Prostate gland (tissue), 2 donors: Measurements from ENCODE around the gene SPON1.

Source experiments
- POLR2A ChIP-seq: fragments of 450-650 bp; IDR thresholded peaks from one replicate; pipeline ENCODE4 v1.6.1; 2016; ENCODE audit warnings: antibody characterized with exemption, mild to moderate bottlenecking
- POLR2AphosphoS5 ChIP-seq: sonication (generic); formaldehyde crosslinking; IDR thresholded peaks from one replicate; pipeline ENCODE4 v1.6.1; 2017; ENCODE audit warnings: antibody characterized with exemption
- TF ChIP-seq, protein P1 (sequence below), 4 experiments: fragments of 200-600 bp in 2 of 4; fragments of 450-650 bp in 2 of 4; sonication (generic) in 2 of 4; IDR thresholded peaks; 1 replicate in 3 of 4; 2 replicates in 1 of 4; pipeline ENCODE4 v1.5.1; 2016 to 2019; ENCODE audit warnings: antibody characterized with exemption in 4 of 4, mild to moderate bottlenecking in 2 of 4, moderate library complexity in 2 of 4

DNA sequence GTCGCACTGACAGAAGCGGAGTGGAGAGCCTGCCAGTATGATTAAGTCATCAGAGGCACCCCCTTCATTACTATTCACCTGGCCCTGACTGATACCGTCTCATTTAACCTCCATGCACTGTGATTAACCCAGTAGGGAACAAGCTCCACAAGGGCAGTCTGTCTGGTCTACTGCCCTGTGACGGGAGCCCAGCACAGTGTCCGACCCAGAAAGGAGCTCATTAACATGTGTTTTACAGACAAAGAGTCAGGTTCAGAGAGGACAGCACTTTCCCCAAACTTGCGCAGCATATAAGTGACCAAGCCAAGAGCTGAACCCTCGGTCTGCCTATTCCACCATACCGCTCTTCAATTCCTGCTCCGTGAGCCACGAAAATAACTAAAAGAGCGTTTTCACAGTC is 266.9 kb downstream of the SPON1 start:
- TF ChIP-seq POLR2A: no peak
- TF ChIP-seq, protein P1, sequence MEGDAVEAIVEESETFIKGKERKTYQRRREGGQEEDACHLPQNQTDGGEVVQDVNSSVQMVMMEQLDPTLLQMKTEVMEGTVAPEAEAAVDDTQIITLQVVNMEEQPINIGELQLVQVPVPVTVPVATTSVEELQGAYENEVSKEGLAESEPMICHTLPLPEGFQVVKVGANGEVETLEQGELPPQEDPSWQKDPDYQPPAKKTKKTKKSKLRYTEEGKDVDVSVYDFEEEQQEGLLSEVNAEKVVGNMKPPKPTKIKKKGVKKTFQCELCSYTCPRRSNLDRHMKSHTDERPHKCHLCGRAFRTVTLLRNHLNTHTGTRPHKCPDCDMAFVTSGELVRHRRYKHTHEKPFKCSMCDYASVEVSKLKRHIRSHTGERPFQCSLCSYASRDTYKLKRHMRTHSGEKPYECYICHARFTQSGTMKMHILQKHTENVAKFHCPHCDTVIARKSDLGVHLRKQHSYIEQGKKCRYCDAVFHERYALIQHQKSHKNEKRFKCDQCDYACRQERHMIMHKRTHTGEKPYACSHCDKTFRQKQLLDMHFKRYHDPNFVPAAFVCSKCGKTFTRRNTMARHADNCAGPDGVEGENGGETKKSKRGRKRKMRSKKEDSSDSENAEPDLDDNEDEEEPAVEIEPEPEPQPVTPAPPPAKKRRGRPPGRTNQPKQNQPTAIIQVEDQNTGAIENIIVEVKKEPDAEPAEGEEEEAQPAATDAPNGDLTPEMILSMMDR (IDR thresholded peaks at IDR 0.05): no peak
- no peak for TF ChIP-seq POLR2AphosphoS5
